WTC11 (cell line): ENCODE results near the gene DHRS9. TPM values are rescaled to one million over a fixed set of nuclear protein-coding genes. Genes with fewer than 3 reads are reported as not detected.

Experiments used
- ATAC-seq: fragments of 200-7000 bp; cut with Tn5 transposase; 2 replicates; pipeline ENCODE4 v1.10.0; 2021; ENCODE audit warnings: mild to moderate bottlenecking, moderate library complexity
- CTCF ChIA-PET: fragments of 300-600 bp; sonication (Branson Sonifier 250); formaldehyde crosslinking; loops from one replicate; lab custom pipeline; 2021; ENCODE audit warnings: antibody characterized with exemption; lab: Charles Lee
- POLR2A ChIA-PET: fragments of 350-600 bp; sonication (Branson Sonifier 250); formaldehyde crosslinking; loops from one replicate; lab custom pipeline; 2021; ENCODE audit warnings: antibody characterized with exemption; lab: Charles Lee
- DNase-seq: peaks from one replicate; pipeline ENCODE4 v3.0.0; 2021; ENCODE audit warnings: low spot score
- H3K27ac Mint-ChIP-seq: 2 replicates; pipeline ENCODE4 v1.8.0; 2021; ENCODE audit warnings: mixed read lengths
- H3K27me3 Mint-ChIP-seq: 2 replicates; pipeline ENCODE4 v1.8.0; 2021; ENCODE audit warnings: low read depth, mild to moderate bottlenecking, moderate library complexity, mixed read lengths
- H3K36me3 Mint-ChIP-seq: 2 replicates; pipeline ENCODE4 v1.8.0; 2021; ENCODE audit warnings: mixed read lengths
- H3K4me1 Mint-ChIP-seq: 2 replicates; pipeline ENCODE4 v1.8.0; 2022; ENCODE audit warnings: mixed read lengths
- H3K4me3 Mint-ChIP-seq: 2 replicates; pipeline ENCODE4 v1.8.0; 2021; ENCODE audit warnings: mild to moderate bottlenecking, moderate library complexity, mixed read lengths
- H3K9me3 Mint-ChIP-seq: 2 replicates; pipeline ENCODE4 v1.8.0; 2021; ENCODE audit warnings: mixed read lengths
- ARID4B ChIP-seq: sonication (generic); formaldehyde crosslinking; IDR thresholded peaks from 2 replicates; pipeline ENCODE4 v1.8.0; 2023; ENCODE audit warnings: missing genetic modification reagents, mild to moderate bottlenecking, borderline replicate concordance
- ATF2 ChIP-seq: sonication (generic); formaldehyde crosslinking; IDR thresholded peaks from 2 replicates; pipeline ENCODE4 v1.8.1; 2022; ENCODE audit warnings: low read depth, missing genetic modification reagents, borderline replicate concordance
- CREM ChIP-seq: sonication (generic); formaldehyde crosslinking; IDR thresholded peaks from 2 replicates; pipeline ENCODE4 v1.8.1; 2022; ENCODE audit warnings: mild to moderate bottlenecking, missing genetic modification reagents, moderate library complexity
- E2F1 ChIP-seq: sonication (generic); formaldehyde crosslinking; IDR thresholded peaks from 2 replicates; pipeline ENCODE4 v1.8.0; 2022; ENCODE audit warnings: mild to moderate bottlenecking, missing genetic modification reagents
- FOXJ3 ChIP-seq: sonication (generic); formaldehyde crosslinking; IDR thresholded peaks from 2 replicates; pipeline ENCODE4 v1.9.0; 2021; ENCODE audit warnings: missing genetic modification reagents, mild to moderate bottlenecking, borderline replicate concordance
- NFATC4 ChIP-seq: fragments of 250-450 bp; sonication (Bioruptor Pico); IDR thresholded peaks from 2 replicates; pipeline ENCODE4 v1.9.0; 2021; ENCODE audit warnings: mild to moderate bottlenecking
- NFE2L1 ChIP-seq: sonication (generic); formaldehyde crosslinking; IDR thresholded peaks from 2 replicates; pipeline ENCODE4 v1.8.1; 2023; ENCODE audit warnings: missing genetic modification reagents
- NR1H2 ChIP-seq: sonication (generic); formaldehyde crosslinking; IDR thresholded peaks from 2 replicates; pipeline ENCODE4 v1.9.0; 2021; ENCODE audit warnings: mild to moderate bottlenecking, moderate library complexity, missing genetic modification reagents
- PRRX2 ChIP-seq: fragments of 250-450 bp; sonication (Bioruptor Pico); IDR thresholded peaks from 2 replicates; pipeline ENCODE4 v1.8.0; 2021; ENCODE audit warnings: mild to moderate bottlenecking
- RORB ChIP-seq: fragments of 250-450 bp; sonication (Bioruptor Pico); IDR thresholded peaks from 2 replicates; pipeline ENCODE4 v1.9.0; 2021; ENCODE audit warnings: mild to moderate bottlenecking
- TEAD1 ChIP-seq: sonication (generic); formaldehyde crosslinking; IDR thresholded peaks from 2 replicates; pipeline ENCODE4 v1.8.0; 2022; ENCODE audit warnings: mild to moderate bottlenecking, missing genetic modification reagents
- ZBTB21 ChIP-seq: sonication (generic); formaldehyde crosslinking; IDR thresholded peaks from 2 replicates; pipeline ENCODE4 v1.8.1; 2023; ENCODE audit warnings: mild to moderate bottlenecking, missing genetic modification reagents, borderline replicate concordance
- ZNF219 ChIP-seq: sonication (generic); formaldehyde crosslinking; IDR thresholded peaks from 2 replicates; pipeline ENCODE4 v1.8.0; 2023; ENCODE audit warnings: missing genetic modification reagents, mild to moderate bottlenecking, borderline replicate concordance
- ZNF232 ChIP-seq: sonication (generic); formaldehyde crosslinking; IDR thresholded peaks from 2 replicates; pipeline ENCODE4 v1.8.0; 2022; ENCODE audit warnings: mild to moderate bottlenecking, missing genetic modification reagents
- total RNA-seq: library from RNA; stranded (reverse); gene quantifications from 3 replicates; pipeline ENCODE4 v1.2.3, GENCODE V29; 2021
- TF ChIP-seq, protein P1 (sequence below): fragments of 250-450 bp; sonication (Bioruptor Pico); IDR thresholded peaks from 2 replicates; pipeline ENCODE4 v1.9.0; 2021; ENCODE audit warnings: mild to moderate bottlenecking
- TF ChIP-seq, protein P2 (sequence below): sonication (generic); formaldehyde crosslinking; IDR thresholded peaks from 2 replicates; pipeline ENCODE4 v1.8.1; 2023; ENCODE audit warnings: mild to moderate bottlenecking, missing genetic modification reagents
- TF ChIP-seq, protein P3 (sequence below): sonication (generic); formaldehyde crosslinking; IDR thresholded peaks from 2 replicates; pipeline ENCODE4 v1.8.1; 2023; ENCODE audit warnings: mild to moderate bottlenecking, missing genetic modification reagents, moderate library complexity
- TF ChIP-seq, protein P4 (sequence below): sonication (generic); formaldehyde crosslinking; IDR thresholded peaks from 2 replicates; pipeline ENCODE4 v1.8.1; 2023; ENCODE audit warnings: mild to moderate bottlenecking, missing genetic modification reagents, moderate library complexity

Gene DHRS9
- total RNA-seq, 1 experiment from 2014 or later, result not detected

DNA sequence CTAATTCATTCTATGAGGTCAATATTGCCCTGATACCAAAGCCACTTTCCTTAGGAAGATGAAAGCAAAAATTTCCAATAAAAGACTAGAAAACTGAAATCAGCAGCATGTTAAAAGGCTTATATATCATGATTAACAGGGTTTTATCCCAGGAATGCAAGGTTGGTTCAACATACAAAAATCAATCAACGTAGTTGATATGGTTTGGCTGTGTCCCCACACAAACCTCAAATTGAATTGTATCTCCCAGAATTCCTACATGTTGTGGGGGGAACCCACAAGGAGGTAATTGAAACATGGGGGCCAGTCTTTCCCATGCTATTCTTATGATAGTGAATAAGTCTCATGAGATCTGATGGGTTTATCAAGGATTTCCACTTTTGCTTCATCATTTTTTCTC lies 26.5 kb upstream of the DHRS9 start:
- no peak overlapping the region for H3K27ac Mint-ChIP-seq
- TF ChIP-seq CREM (CRISPR knock-in tag), result no peak
- TF ChIP-seq NFATC4 (CRISPR knock-in tag), result no peak
- TF ChIP-seq, protein P1, sequence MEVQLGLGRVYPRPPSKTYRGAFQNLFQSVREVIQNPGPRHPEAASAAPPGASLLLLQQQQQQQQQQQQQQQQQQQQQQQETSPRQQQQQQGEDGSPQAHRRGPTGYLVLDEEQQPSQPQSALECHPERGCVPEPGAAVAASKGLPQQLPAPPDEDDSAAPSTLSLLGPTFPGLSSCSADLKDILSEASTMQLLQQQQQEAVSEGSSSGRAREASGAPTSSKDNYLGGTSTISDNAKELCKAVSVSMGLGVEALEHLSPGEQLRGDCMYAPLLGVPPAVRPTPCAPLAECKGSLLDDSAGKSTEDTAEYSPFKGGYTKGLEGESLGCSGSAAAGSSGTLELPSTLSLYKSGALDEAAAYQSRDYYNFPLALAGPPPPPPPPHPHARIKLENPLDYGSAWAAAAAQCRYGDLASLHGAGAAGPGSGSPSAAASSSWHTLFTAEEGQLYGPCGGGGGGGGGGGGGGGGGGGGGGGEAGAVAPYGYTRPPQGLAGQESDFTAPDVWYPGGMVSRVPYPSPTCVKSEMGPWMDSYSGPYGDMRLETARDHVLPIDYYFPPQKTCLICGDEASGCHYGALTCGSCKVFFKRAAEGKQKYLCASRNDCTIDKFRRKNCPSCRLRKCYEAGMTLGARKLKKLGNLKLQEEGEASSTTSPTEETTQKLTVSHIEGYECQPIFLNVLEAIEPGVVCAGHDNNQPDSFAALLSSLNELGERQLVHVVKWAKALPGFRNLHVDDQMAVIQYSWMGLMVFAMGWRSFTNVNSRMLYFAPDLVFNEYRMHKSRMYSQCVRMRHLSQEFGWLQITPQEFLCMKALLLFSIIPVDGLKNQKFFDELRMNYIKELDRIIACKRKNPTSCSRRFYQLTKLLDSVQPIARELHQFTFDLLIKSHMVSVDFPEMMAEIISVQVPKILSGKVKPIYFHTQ (CRISPR knock-in tag), result no peak
- no peak for TF ChIP-seq ATF2 (CRISPR knock-in tag)
- no peak for TF ChIP-seq NFE2L1
- TF ChIP-seq TEAD1 (CRISPR knock-in tag), result no peak
- peaks cover 44% of the 10 kb centered on the region for H3K9me3 Mint-ChIP-seq
- H3K27me3 Mint-ChIP-seq, result peaks cover 4% of the 10 kb centered on the region; the same call in 1 of the 2 replicates
- POLR2A ChIA-PET, result no interaction called here
- CTCF ChIA-PET, result no interaction called here
- peaks cover 14% of the 10 kb centered on the region for H3K36me3 Mint-ChIP-seq
- H3K4me1 Mint-ChIP-seq, result peaks cover 9% of the 10 kb centered on the region
- ATAC-seq (no peak), DNase-seq (no peak)
- no peak overlapping the region for H3K4me3 Mint-ChIP-seq

- H3K4me3 Mint-ChIP-seq, result no peak overlapping the region
- H3K36me3 Mint-ChIP-seq, result peaks cover 14% of the 10 kb centered on the region
- peaks cover 4% of the 10 kb centered on the region; the same call in 1 of the 2 replicates for H3K27me3 Mint-ChIP-seq
- ATAC-seq, result no peak
- ChIA-PET POLR2A (no interaction called here), CTCF (no interaction called here)
- peaks cover 5% of the 10 kb centered on the region; the same call in 1 of the 2 replicates for H3K4me1 Mint-ChIP-seq
- no peak overlapping the region for H3K27ac Mint-ChIP-seq
- no peak for DNase-seq
- peaks cover 43% of the 10 kb centered on the region for H3K9me3 Mint-ChIP-seq
- no peak for TF ChIP-seq ZNF219 (CRISPR knock-in tag)
- no peak for TF ChIP-seq TEAD1 (CRISPR knock-in tag)
- no peak for TF ChIP-seq NR1H2
- TF ChIP-seq, protein P2, sequence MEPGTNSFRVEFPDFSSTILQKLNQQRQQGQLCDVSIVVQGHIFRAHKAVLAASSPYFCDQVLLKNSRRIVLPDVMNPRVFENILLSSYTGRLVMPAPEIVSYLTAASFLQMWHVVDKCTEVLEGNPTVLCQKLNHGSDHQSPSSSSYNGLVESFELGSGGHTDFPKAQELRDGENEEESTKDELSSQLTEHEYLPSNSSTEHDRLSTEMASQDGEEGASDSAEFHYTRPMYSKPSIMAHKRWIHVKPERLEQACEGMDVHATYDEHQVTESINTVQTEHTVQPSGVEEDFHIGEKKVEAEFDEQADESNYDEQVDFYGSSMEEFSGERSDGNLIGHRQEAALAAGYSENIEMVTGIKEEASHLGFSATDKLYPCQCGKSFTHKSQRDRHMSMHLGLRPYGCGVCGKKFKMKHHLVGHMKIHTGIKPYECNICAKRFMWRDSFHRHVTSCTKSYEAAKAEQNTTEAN (CRISPR knock-in tag), result no peak
- TF ChIP-seq NFE2L1, result no peak
- TF ChIP-seq FOXJ3 (CRISPR knock-in tag), result no peak
- no peak for TF ChIP-seq RORB (CRISPR knock-in tag)
- TF ChIP-seq, protein P3, sequence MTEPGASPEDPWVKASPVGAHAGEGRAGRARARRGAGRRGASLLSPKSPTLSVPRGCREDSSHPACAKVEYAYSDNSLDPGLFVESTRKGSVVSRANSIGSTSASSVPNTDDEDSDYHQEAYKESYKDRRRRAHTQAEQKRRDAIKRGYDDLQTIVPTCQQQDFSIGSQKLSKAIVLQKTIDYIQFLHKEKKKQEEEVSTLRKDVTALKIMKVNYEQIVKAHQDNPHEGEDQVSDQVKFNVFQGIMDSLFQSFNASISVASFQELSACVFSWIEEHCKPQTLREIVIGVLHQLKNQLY (CRISPR knock-in tag), result no peak
- no peak for TF ChIP-seq E2F1 (CRISPR knock-in tag)
- no peak for TF ChIP-seq ARID4B (CRISPR knock-in tag)
- TF ChIP-seq, protein P1 (CRISPR knock-in tag), result no peak
- TF ChIP-seq PRRX2 (CRISPR knock-in tag), result no peak
- TF ChIP-seq, protein P4, sequence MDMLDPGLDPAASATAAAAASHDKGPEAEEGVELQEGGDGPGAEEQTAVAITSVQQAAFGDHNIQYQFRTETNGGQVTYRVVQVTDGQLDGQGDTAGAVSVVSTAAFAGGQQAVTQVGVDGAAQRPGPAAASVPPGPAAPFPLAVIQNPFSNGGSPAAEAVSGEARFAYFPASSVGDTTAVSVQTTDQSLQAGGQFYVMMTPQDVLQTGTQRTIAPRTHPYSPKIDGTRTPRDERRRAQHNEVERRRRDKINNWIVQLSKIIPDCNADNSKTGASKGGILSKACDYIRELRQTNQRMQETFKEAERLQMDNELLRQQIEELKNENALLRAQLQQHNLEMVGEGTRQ, result no peak
- TF ChIP-seq ZNF232 (CRISPR knock-in tag), result no peak
- no peak for TF ChIP-seq ZBTB21 (CRISPR knock-in tag)
Observed at GRCh38 chr2:169046440-169047151, 22.8 kb upstream of the DHRS9 start.
